Tibial nerve (tissue), 4 donors: ENCODE measurements around the gene ALDH8A1.

Experiments
- CTCF ChIP-seq, 5 experiments: fragments of 200-600 bp in 3 of 5; fragments of 450-650 bp in 2 of 5; sonication (generic) in 3 of 5; IDR thresholded peaks; one replicate each; pipeline ENCODE4 v1.5.1; 2016 to 2019; ENCODE audit warnings: antibody characterized with exemption in 5 of 5, mild to moderate bottlenecking in 3 of 5, moderate library complexity in 2 of 5
- EP300 ChIP-seq, 2 donors: sonication (generic); formaldehyde crosslinking; IDR thresholded peaks; one replicate each; pipeline ENCODE4 v1.6.1; 2017; ENCODE audit warnings: antibody characterized with exemption in 2 of 2, mild to moderate bottlenecking in 1 of 2

- no peak for TF ChIP-seq CTCF (IDR thresholded peaks at IDR 0.05)
- TF ChIP-seq EP300 (IDR thresholded peaks at IDR 0.05), result no peak
These were observed 47.6 kb downstream of the ALDH8A1 start for GRCh38 chr6:134902074-134902861.
